ENCODE results near the gene MTHFD1L.
"Not testable (repeated sequence)": the region's sequence is repeated elsewhere in the genome, so short reads cannot be mapped to it uniquely, and the experiment has no call there.

Gene MTHFD1L

DNA sequence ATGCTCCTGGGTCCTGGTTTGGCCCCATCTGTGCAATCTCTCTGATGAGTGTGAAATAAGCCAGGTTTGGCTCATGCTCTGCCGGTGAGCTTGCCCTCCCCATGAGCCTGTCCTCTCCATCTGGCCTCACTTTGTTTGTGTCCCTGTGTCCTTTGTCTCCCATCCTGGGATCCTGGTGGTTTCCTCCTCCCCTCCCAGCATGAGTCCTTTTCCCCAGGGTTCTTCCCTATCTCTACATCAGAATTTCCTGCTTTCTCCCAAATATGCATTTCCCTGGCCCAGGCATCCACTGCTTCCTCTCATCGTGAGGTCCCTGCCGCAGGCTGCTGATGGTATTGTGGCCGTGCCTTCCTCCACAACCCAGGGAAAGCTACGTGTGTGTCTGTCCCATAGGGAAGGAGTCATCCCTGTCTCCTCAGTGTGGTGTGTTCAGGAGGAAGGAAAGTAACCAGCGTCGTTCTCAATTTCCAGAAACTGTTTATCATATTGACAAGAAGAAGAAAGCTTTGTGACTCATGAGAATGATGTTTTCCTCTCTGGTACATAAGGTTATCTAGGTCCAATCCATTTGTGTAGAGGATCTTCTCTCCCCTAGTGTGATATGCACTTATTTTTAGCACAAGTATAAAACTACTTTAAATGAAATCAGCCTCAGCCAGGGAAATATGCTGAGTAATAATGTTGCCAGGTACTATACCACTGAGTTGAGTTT lies 180.2 kb downstream of the MTHFD1L start:
- DNase-seq = not testable (repeated sequence)

DNA sequence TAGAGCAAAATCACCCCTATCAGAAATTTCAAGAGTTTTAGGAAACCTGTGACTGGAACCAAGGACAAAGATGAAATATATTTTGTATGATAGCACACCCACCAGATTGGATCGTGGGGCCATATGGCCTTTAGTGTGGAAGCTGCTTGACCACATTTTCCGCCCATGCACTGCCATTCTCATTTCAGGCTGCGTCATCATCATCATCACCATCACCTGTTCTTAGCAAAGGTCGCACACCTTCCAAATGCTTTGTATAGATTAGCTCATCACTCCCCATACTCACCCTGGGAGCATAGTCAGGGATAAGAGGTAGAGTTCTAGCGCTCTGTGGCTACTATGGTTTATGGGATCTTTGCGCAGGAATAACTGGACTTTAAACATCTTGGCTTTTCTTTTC lies 185.7 kb downstream of the MTHFD1L start:
- no peak for DNase-seq

GRCh38 chr6:151052021-151052646 lies 186.6 kb downstream of the MTHFD1L start:
- DNase-seq = no peak

DNA sequence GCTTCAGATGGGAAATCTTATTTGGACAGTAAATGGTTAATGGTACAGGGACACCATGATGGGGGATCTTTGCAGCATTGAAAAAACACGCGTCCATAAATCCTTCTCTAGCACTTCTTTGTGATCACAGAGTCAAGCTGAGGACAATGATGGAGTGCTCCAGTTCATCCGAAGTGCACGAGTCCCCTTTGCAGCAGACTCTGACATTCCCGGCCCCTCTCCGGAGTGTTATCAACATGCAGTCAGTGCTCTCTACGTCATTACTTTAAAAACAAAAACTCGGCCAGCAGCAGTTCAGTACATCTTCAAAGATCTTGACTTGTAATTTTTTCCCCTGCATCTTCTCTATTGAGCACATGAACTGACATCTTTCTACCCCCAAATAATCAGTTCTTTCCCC lies 188.8 kb downstream of the MTHFD1L start:
- DNase-seq = no peak

GRCh38 chr6:151056230-151056907 lies 190.9 kb downstream of the MTHFD1L start:
- DNase-seq = no peak

DNA sequence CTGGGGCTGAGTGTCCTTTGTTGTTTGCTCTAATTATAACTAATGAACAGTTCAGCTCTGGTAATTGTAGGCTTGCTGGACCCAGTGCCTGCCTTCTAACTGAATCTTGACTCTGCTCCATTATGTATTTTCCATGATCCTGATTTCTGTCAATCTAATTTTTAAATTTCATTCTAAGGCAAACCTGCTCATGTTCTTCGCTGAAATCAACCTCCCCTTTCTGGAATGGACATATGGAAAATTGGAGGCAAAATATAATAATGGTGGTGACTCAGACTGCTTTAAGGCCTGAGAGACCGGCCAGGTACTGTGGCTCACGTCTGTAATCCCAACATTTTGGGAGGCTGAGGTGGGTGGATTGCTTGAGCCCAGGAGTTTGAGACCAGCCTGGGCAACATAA lies 191.6 kb downstream of the MTHFD1L start:
- no peak for DNase-seq

DNA sequence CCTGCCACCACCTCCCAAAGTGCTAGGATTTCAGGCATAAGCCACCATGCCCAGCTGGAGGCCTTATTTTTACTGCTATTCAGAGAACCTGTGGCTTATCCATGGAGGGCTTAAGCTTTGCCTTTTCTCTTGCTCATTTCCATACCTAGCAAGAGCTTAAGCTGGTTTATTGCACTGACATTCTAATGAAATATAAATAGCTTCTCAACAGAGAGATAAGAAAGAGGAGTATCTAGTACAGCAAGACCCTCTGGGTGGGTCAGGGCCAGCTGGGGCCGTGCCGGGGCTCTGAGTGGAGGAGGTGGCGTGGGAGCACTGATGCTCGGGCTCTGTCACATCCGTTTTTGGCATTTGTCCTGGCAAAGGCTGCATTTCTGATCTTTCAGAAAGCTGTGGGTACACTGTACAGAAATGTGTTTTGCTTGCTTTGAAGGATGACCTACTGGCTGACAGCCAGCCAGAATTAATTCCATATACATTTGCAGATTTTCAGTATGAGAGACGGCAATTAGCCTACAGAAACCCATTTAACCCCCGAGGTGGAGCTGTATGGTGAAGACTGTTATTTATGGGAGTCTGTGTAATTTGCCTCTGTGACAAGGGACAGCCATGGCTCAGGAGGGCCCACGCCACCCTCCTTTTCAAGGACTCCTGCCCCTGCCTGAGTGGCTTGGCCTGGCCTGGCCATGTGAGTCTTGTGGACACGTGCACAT lies 192.7 kb downstream of the MTHFD1L start:
- DNase-seq = no peak

DNA sequence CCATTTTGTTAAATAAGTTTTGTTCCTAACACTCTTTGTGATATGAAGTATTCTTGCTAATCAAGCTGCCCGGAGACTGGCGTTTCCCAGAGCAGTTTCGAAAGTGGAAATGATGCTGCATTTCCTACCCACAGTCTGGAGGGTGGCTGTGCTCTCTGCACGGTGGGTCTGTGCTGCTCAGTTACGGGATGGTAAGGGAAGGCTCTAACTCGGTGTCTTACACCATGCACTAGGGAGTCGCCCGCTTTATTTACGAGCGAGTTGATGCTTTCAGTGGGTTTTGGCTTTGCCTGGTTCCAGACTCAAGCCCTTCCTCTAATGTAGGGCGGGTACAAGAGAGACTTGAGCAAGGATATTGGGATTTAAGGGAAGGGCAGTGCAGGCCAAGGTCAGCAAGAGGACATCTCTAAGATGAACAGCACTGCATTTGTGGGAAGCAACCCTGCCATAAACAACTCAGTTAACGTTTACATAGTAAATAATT lies 194.2 kb downstream of the MTHFD1L start:
- peak; percentile 27 for DNase-seq

GRCh38 chr6:151060096-151060765 lies 194.7 kb downstream of the MTHFD1L start:
- no peak for DNase-seq

DNA sequence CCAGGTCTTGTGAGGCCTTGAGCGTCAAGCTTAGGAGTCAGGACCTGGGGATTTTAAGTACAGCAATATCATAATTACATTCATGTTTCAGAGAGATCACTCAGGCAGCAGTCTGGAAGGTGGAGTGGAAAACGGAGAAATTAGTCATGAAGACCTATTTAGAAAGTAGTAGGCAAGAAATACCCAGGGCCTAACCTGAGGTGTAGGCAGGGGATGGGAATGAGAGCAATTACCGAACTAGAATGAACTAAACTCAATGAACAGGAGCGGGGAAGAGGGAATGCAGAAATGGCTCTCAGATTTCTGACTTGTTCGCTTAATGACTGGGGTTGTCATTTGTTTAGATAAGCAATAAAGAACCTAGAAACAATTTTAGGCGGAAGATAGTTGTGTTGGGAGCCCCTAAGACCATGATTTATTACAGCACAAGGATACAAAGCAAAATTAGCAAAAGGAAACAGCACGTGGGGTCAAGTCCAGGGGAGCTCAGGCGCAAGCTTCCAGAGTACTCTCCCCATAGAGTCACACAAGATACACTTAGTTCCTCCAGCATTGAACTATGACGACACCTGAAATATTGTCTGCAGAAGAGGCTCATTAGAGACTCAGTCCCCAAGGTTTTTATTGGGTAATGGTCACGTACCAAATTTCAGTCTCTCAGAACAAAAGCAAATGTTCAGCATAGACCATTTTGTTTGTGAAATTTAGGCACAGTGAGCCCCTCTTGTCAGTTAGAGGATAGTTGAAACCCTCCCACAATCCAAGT lies 195.4 kb downstream of the MTHFD1L start:
- no peak for DNase-seq

DNA sequence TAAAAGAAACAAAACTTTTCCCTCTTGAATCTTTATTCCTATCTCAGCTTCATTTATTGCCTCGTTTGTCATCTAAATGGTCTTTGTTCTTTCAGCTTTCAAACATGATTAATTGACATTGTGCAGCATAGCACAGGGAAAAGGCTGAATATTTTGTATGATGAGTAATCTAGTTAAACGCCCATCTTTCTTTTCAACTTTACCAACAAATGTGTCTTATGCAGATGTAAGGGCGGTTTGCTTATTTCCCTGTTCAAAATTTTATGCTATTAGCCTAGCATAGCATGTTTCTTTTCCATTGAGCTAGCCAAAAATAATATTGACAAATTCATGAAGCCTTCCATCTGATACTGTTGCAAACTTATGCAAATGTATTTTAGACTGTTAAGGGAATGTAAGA lies 197.8 kb downstream of the MTHFD1L start:
- DNase-seq = no peak

DNA sequence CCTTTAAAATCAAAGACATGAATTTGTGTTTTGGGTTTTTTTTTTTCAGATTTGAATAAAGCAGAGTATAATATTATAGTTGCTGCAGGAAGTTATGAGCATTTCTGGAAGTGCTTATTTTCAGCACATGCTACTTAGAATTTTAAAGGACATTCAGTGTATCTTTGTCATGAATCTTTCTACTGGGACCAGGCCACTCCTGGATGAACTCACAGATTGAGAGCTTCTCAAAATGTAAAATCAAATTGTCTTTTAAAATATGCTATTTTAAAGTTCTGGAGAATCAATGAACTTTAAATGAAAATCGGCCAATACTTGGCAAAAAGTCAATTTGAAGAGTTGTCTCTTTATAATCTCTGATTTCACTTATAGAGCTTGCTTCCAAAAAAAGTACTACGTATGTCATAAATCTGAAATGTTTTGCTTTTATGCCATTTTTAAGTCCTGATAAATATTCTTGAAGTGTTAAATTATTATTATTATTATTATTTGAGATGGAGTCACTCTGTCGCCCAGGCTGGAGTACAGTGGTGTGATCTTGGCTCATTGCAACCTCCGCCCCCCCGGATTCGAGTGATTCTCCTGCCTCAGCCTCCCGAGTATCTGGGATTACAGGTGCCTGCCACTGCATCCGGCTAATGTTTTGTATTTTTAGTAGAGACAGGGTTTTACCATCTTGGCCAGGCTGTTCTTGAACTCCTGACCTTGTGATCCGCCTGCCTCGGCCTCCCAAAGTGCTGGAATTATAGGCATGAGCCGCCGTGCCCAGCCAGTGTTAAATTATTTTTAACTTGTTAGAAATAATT lies 198.5 kb downstream of the MTHFD1L start:
- no peak for DNase-seq

DNA sequence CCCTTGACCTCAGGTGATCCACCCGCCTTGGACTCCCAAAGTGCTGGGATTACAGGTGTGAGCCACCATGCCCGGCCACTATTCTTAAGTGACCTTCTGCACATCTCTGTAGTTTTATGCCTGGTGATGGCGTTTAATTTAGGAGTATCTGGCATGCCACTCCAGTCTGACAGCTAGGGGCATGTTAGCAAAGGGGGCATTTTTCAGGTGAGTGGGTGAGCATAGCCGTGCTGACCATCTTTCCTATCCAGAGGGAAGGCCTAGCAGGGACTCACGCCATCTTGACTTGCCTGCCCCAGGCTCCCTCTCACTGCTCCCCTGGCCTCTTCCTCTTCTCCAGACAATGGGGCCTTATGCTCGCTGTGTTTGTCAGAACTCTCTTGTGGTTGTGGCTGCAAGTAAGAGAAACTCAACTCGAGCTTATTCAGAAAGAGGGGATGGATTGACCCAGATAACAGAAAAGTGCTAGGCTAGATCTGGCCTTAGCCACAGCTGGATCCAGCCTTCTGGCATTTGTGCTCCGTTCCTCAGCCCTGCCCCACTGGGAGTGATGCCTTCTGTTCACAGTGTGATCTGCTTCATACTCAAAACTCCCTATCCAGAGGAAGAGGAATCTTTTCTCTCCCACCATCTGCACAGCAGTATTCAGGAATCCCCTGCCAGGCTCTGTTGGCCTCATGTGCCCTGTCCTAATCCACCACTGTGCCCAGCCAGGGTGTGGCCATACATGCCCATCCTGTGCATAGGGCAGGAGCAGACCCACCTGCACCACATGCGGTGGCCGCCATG lies 199.7 kb downstream of the MTHFD1L start:
- DNase-seq = no peak

DNA sequence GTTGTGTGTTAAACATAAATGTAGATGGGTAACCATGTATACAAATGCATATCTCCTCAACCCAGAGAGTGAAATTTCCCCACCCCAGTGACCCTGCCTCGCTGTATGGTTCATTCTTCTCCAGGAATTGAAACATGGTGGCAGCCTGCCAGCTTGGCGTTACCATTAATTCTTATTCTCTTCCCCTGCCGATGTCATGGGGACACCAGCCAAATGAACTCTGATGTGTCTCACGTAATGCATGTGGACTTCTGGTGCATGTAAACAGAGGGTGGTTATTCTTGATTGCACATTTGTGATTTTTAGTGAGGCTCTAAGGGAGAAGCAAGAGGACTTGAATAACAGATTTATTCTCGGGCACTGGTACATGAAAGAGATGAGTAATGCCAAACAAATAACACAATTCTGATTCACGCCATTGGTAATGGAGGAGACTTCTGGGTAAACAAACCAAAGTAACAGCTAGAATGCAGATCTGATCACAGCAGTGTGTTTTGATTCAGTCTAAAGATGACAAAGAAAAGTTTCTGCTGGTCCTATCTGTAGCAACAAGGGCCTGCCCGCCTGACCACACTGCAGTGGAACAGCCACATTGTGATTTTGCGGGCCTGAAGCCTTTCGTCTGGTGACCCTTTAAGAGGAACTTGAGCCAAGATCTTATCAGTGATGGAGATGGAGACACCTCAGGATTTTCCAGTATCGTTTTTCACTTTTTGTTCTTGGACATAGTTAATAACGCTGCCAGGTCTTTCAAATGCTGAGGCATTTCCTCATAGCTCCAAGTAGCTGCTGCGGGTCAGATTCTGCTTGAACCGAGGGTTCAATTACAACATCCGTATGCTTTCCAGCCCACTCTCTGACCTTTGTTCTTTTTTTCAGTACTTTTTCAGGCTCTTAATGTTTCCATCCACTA lies 202.4 kb downstream of the MTHFD1L start:
- DNase-seq = no peak

DNA sequence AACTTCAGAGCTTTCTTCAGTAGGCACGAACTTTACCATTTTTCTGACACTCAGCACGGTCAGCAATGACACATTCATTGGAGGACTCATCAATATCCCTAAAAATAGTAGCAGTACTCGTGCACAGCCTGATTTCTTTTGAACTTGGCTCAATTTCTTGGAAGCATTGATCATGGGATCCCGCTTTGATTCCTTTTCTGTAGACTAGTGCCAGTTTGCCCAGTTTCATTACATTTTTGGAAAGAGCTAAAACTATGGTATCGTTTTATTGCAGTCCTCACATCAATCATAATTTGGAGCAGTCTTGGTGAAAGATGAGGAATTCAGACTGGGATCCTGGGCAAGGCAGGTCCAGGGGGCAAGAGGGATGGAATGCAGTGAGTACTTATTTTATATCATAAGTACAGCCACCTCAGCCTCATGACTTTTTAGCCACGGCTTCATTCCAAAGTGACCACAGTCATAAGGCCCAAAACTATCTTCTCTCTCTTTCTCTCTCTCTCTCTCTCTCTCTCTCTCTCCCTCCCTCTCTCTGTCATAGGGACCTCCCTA lies 203.3 kb downstream of the MTHFD1L start:
- DNase-seq = no peak

DNA sequence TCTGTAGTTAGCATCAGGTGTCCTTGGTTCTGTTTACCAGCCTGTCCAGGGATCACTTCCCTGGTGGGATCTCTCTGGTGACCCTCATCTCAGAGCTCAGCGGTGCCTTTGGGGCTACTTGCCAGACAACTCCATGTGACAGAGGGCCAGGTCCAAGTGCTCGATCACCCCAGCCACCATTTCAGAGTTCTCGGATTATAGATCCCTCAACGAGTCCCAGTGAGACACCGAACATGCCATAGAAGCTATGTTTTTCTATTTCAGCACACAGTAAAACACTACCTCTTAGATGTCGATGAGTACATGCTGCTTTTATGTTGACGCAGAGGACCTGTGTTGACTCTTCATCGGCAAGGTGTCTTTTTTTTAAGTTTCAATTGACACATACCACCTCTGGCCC lies 204.1 kb downstream of the MTHFD1L start:
- DNase-seq = no peak

DNA sequence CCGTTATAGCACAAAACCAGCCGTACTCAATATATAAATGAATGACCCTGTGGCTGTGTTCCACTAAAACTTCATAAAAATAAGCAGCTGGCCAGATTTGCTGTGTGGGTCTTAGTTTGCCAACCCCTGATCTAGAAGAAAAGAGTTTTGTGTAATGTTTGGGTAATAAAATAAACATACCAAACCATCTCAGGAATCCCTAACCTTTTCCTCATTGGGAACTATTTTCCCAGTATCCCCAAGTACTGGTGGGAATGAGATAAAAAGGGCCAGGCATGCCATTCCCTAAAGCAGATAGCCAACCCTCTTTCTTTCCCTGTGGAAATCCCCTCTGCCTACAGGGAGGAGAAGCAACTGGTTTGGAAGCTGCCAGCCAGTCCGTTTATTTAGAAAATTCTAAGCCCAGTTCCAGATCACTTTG lies 205.1 kb downstream of the MTHFD1L start:
- no peak for DNase-seq

GRCh38 chr6:151071295-151071694 lies 205.8 kb downstream of the MTHFD1L start:
- DNase-seq = no peak

GRCh38 chr6:151073146-151073545 lies 207.6 kb downstream of the MTHFD1L start:
- DNase-seq = no peak

All from suppressor macrophage treated with lipopolysaccharide for 4 hours (primary cell).